Measurements from ENCODE around the gene SORL1. TPM values are rescaled to one million over a fixed set of nuclear protein-coding genes. Genes with fewer than 3 reads are reported as not detected.

The SORL1 gene
- polyA plus RNA-seq, 1 donor from 2014 or later: 6.5 TPM

DNA sequence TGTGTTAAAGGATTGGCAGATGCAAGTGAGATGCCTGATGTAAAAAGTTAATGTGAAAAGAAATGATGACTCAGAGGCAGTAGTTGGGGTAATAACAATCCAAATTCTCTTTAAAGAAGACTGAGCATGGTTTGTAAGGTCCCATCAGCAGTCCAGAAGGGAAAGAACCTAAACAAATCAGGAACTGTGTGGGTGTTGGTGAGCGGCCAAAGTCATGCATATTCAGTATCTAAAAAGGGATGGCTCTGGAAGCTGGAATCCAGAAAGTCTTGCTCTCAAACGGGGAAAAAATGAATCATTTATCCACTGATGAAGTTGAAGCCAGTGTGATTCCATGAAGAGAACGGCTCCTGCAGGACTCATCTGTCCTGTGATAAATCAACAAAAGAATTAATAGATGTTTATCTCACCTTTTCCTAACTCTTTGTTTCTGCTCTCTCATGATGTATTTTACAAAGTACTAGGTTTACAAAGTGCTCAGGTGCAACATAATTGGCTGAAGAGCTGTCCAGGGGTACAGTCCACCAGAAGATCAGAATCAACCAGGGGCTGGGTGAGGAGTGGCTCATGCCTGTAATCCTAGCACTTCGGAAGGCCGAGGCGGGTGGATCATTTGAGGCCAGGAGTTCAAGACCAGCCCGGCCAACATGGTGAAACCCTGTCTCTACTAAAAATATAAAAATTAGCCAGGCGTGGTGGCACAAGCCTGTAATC, 21.1 kb downstream of the SORL1 start:
- Histone ChIP-seq H3K27ac (ENCODE audit: low read length) (no peak overlapping the region), H4K20me1 (ENCODE audit: insufficient read depth) (no peaks in the 10 kb centered on the region), H3K9me3 (ENCODE audit: low read length) (no peaks in the 10 kb centered on the region), H3K36me3 (ENCODE audit: insufficient read depth, low read length) (no peaks in the 10 kb centered on the region), H3K4me2 (ENCODE audit: low read length) (no peak overlapping the region), H3K9me2 (ENCODE audit: insufficient read depth, low read length) (no peaks in the 10 kb centered on the region), H3K79me2 (replicated peaks; ENCODE audit: insufficient read depth, low read length) (no peaks in the 10 kb centered on the region), H2AFZ (ENCODE audit: low read depth, low read length) (no peak overlapping the region), H3K4me3 (ENCODE audit: low read length) (no peak overlapping the region), H3F3A (ENCODE audit: insufficient read depth, low read length, poor library complexity, severe bottlenecking) (no peaks in the 10 kb centered on the region), H3K9ac (ENCODE audit: low read length) (no peak overlapping the region), H3K27me3 (ENCODE audit: insufficient read depth, low read depth, low read length) (no peaks in the 10 kb centered on the region)
- TF ChIP-seq REST (IDR thresholded peaks at IDR 0.05; ENCODE audit: borderline replicate concordance) (no peak), SMC3 (conservative IDR thresholded peaks at IDR 0.05; ENCODE audit: poor library complexity) (no peak), TAF1 (IDR thresholded peaks at IDR 0.05; ENCODE audit: low read depth) (no peak), CTCF (IDR thresholded peaks at IDR 0.05; ENCODE audit: poor library complexity, severe bottlenecking) (no peak), EP300 (conservative IDR thresholded peaks at IDR 0.05; ENCODE audit: poor library complexity, severe bottlenecking) (no peak), POLR2AphosphoS5 (IDR thresholded peaks at IDR 0.05) (no peak), RAD21 (conservative IDR thresholded peaks at IDR 0.05) (no peak), MXI1 (conservative IDR thresholded peaks at IDR 0.05; ENCODE audit: poor library complexity, severe bottlenecking) (no peak)

- Histone ChIP-seq H3K27ac (ENCODE audit: low read length) (no peak overlapping the region), H3K9me3 (ENCODE audit: low read length) (no peaks in the 10 kb centered on the region), H2AFZ (ENCODE audit: low read depth, low read length) (no peak overlapping the region), H3K79me2 (replicated peaks; ENCODE audit: insufficient read depth, low read length) (no peaks in the 10 kb centered on the region), H3K36me3 (ENCODE audit: insufficient read depth, low read length) (no peaks in the 10 kb centered on the region), H3K27me3 (ENCODE audit: insufficient read depth, low read depth, low read length) (no peaks in the 10 kb centered on the region), H3K9me2 (ENCODE audit: insufficient read depth, low read length) (no peaks in the 10 kb centered on the region), H3K9ac (ENCODE audit: low read length) (no peak overlapping the region), H3K4me2 (ENCODE audit: low read length) (no peak overlapping the region), H3F3A (ENCODE audit: insufficient read depth, low read length, poor library complexity, severe bottlenecking) (no peaks in the 10 kb centered on the region), H4K20me1 (ENCODE audit: insufficient read depth) (no peaks in the 10 kb centered on the region), H3K4me3 (ENCODE audit: low read length) (no peak overlapping the region)
- TF ChIP-seq EZH2 (IDR thresholded peaks at IDR 0.05; ENCODE audit: borderline replicate concordance, insufficient read depth, low read length, poor library complexity, severe bottlenecking): no peak
- no peak for TF ChIP-seq SMC3 (conservative IDR thresholded peaks at IDR 0.05; ENCODE audit: poor library complexity)
- no peak for TF ChIP-seq CTCF (IDR thresholded peaks at IDR 0.05; ENCODE audit: poor library complexity, severe bottlenecking)
- no peak for TF ChIP-seq RAD21 (conservative IDR thresholded peaks at IDR 0.05)
- TF ChIP-seq REST (IDR thresholded peaks at IDR 0.05; ENCODE audit: borderline replicate concordance): no peak
- TF ChIP-seq EP300 (conservative IDR thresholded peaks at IDR 0.05; ENCODE audit: poor library complexity, severe bottlenecking): no peak
- no peak for TF ChIP-seq MXI1 (conservative IDR thresholded peaks at IDR 0.05; ENCODE audit: poor library complexity, severe bottlenecking)
- TF ChIP-seq POLR2AphosphoS5 (IDR thresholded peaks at IDR 0.05): no peak
- TF ChIP-seq TAF1 (IDR thresholded peaks at IDR 0.05; ENCODE audit: low read depth): no peak
Measured at GRCh38 chr11:121474680-121475079, 22.6 kb downstream of the SORL1 start.

Measured in neural cell (in vitro differentiated cells).